ENCODE results near the gene TCOF1. TPM values are rescaled to one million over a fixed set of nuclear protein-coding genes. Genes with fewer than 3 reads are reported as not detected.

TCOF1 gene
- total and polyA plus RNA-seq, 2 of the 8 experiments (the other 6 are each of a cell fraction or from before 2014, with no cell fraction given) = 35.9 to 170 TPM

DNA sequence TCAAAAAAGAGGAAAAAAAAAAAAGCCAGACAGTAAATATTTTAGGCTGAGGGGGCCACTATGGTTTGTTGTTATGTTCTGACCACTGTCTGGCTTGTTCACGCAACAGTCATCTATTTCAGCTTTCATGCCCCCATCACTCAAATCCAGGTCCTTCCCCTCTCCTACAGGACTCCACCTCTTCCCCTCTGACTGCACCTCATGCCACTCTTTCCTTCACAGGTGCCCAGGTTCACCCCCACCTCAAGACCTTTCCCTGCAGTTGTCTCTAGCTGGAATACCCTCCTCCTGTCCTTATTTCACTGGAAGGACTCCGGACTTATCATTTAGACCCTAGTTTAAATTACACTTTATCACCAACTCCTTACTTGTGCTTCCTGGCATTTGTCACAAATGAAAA, 88.6 kb downstream of the TCOF1 start:
- Histone ChIP-seq H3K4me1 (replicated peaks in 1 of 4; ENCODE audit: control insufficient read depth in 3 of 4, insufficient read depth in 4 of 4, low read length in 3 of 4) (peaks cover 1 to 12% (median 7%) of the 10 kb centered on the region in 4 experiments), H2BK5ac (ENCODE audit: low read depth, low read length) (no peak overlapping the region), H4K20me1 (replicated peaks in 1 of 2; ENCODE audit: control insufficient read depth in 1 of 2, insufficient read depth in 2 of 2, low read length in 2 of 2) (peaks cover 19 to 31% of the 10 kb centered on the region in 2 experiments), H3K56ac (replicated peaks; ENCODE audit: insufficient read length, low read depth, low read length) (no peak overlapping the region), H3K18ac (ENCODE audit: extremely low read depth, low read length) (no peak overlapping the region), H3K27ac (ENCODE audit: low read depth, low read length) (no peak overlapping the region), H4K5ac (ENCODE audit: insufficient read length, low read depth, low read length) (no peak overlapping the region), H3K79me1 (ENCODE audit: low read depth, low read length) (peaks cover 4% of the 10 kb centered on the region), H3K79me2 (ENCODE audit: control insufficient read depth in 1 of 2, insufficient read depth in 2 of 2, low read length in 2 of 2) (peaks cover 14 to 35% of the 10 kb centered on the region in 2 experiments), H2BK15ac (ENCODE audit: low read length) (no peak overlapping the region), H3K9me3 (ENCODE audit: insufficient read depth in 2 of 2, low read depth in 1 of 2, low read length in 1 of 2) (no peaks in the 10 kb centered on the region), H3K9ac (replicated peaks in 1 of 4; ENCODE audit: extremely low read depth in 1 of 4, low read depth in 3 of 4, low read length in 3 of 4) (no peak overlapping the region; a peak in 1 of 7 replicates), H3K23ac (ENCODE audit: insufficient read length) (no peak overlapping the region), H2AK5ac (ENCODE audit: low read depth, low read length) (no peak overlapping the region), H3K4me2 (ENCODE audit: insufficient read depth in 1 of 2, low read depth in 2 of 2, low read length in 2 of 2) (no peak overlapping the region), H2BK120ac (replicated peaks; ENCODE audit: low read depth, low read length) (no peak overlapping the region), H3K4ac (replicated peaks; ENCODE audit: insufficient read length, low read depth, low read length) (no peak overlapping the region), H3K4me3 (ENCODE audit: extremely low read depth in 1 of 4, insufficient read depth in 2 of 4, low read depth in 3 of 4, low read length in 4 of 4) (no peak overlapping the region), H3K36me3 (ENCODE audit: control insufficient read depth in 2 of 4, insufficient read depth in 4 of 4, low read length in 3 of 4) (peaks cover 44 to 59% (median 51%) of the 10 kb centered on the region in 4 experiments), H2BK20ac (ENCODE audit: low read length) (no peak overlapping the region), H4K8ac (ENCODE audit: extremely low read depth, insufficient read depth, low read length) (no peak overlapping the region), H3K14ac (ENCODE audit: insufficient read length) (no peak overlapping the region), H2AFZ (ENCODE audit: low read length) (no peak overlapping the region), H2BK12ac (ENCODE audit: low read depth, low read length) (no peak overlapping the region), H3K23me2 (ENCODE audit: low read depth, low read length) (peaks cover 12% of the 10 kb centered on the region), H3K27me3 (replicated peaks in 1 of 4; ENCODE audit: control insufficient read depth in 3 of 4, extremely low read depth in 1 of 4, insufficient read depth in 3 of 4, low read length in 3 of 4) (no peaks in the 10 kb centered on the region), H4K91ac (replicated peaks; ENCODE audit: insufficient read length, low read length) (no peak overlapping the region)
- TF ChIP-seq NANOG (IDR thresholded peaks at IDR 0.05; ENCODE audit: insufficient read depth, low read depth, low read length, poor library complexity, severe bottlenecking) (no peak), POU5F1 (IDR thresholded peaks at IDR 0.05; ENCODE audit: low read depth, low read length) (no peak), CHD1 (IDR thresholded peaks at IDR 0.05; ENCODE audit: low read depth, low read length) (no peak), POLR2AphosphoS5 (IDR thresholded peaks at IDR 0.05; ENCODE audit: low read depth, low read length) (0 out of 2 replicates have a peak, but pooled peaks have one; percentile 34), POLR2A (IDR thresholded peaks at IDR 0.05; ENCODE audit: control extremely low read depth in 1 of 2, low read depth in 2 of 2, low read length in 2 of 2) (peak in 1 of 2 experiments; percentile 43; a peak in 2 of 3 replicates)
- FAIRE-seq = no peak
- POLR2A ChIA-PET (ENCODE audit: partially characterized antibody) = interaction anchor here (0.6 to 7.7 kb wide), 32 partner anchors 11 to 254 kb away, joined by 3 to 51 read pairs (median 4); partner anchors contain the start of genes RBM22 and TCOF1
- WGBS, 2 experiments (ENCODE audit: extremely low coverage in 1 of 2, insufficient coverage in 1 of 2, insufficient read length in 1 of 2, insufficient replicate concordance in 2 of 2, low coverage in 1 of 2, low lambda C conversion rate in 2 of 2, missing lambda C conversion rate in 1 of 2) = 100% methylated on average over 2 of the region's 2 CpGs; no CpG with 5 or more reads in 1 of the 2 experiments
- DNase-seq (ENCODE audit: low read depth in 1 of 2, low spot score in 2 of 2) = no peak
- CTCF ChIA-PET (ENCODE audit: partially characterized antibody) = interaction anchor here (0.6 to 3.1 kb wide), 10 partner anchors 10 to 253 kb away, joined by 3 to 17 read pairs (median 4); no protein-coding TSS in a partner anchor
